GM12874 (cell line): ENCODE data around the gene TBATA.

Experiments used
- TF ChIP-seq, protein P1 (sequence below): IDR thresholded peaks from 2 replicates; pipeline ENCODE4 v1.5.1; 2011; ENCODE audit warnings: low read depth, mild to moderate bottlenecking, control low read depth, low read length, moderate library complexity; ENCODE audit not compliant: insufficient read depth

TBATA gene

GRCh38 chr10:70777063-70777875 is 7.9 kb downstream of the TBATA start:
- TF ChIP-seq, protein P1, sequence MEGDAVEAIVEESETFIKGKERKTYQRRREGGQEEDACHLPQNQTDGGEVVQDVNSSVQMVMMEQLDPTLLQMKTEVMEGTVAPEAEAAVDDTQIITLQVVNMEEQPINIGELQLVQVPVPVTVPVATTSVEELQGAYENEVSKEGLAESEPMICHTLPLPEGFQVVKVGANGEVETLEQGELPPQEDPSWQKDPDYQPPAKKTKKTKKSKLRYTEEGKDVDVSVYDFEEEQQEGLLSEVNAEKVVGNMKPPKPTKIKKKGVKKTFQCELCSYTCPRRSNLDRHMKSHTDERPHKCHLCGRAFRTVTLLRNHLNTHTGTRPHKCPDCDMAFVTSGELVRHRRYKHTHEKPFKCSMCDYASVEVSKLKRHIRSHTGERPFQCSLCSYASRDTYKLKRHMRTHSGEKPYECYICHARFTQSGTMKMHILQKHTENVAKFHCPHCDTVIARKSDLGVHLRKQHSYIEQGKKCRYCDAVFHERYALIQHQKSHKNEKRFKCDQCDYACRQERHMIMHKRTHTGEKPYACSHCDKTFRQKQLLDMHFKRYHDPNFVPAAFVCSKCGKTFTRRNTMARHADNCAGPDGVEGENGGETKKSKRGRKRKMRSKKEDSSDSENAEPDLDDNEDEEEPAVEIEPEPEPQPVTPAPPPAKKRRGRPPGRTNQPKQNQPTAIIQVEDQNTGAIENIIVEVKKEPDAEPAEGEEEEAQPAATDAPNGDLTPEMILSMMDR: no peak

DNA sequence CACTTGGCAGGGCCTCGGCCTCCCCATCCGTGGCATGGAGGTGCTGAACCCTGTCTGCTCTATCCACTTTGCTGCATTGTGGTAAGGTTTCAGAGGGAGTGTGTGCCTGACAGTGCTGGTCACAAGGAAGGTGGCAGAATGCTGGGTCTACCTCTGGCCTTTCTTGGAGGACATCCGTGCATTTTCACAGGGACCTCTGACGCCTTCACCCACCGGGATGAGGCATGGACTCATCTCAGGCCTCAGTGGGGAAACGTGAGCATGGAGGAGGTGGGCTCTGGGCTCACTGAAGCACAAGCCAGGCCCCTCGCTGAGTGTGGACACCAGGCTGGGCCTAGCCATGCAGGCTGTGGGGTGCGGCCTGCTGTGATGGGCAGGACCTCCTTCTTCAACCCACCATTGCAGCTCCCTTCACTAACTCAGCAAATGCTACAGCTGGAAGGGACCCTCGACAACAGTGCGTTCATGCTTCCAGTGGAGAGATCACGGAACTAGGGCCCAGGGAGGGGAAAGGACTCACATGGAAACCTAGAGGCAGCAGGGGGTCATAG is 8.6 kb downstream of the TBATA start:
- TF ChIP-seq, protein P1: no peak

GRCh38 chr10:70775679-70776454 is 9.3 kb downstream of the TBATA start:
- TF ChIP-seq, protein P1: no peak

DNA sequence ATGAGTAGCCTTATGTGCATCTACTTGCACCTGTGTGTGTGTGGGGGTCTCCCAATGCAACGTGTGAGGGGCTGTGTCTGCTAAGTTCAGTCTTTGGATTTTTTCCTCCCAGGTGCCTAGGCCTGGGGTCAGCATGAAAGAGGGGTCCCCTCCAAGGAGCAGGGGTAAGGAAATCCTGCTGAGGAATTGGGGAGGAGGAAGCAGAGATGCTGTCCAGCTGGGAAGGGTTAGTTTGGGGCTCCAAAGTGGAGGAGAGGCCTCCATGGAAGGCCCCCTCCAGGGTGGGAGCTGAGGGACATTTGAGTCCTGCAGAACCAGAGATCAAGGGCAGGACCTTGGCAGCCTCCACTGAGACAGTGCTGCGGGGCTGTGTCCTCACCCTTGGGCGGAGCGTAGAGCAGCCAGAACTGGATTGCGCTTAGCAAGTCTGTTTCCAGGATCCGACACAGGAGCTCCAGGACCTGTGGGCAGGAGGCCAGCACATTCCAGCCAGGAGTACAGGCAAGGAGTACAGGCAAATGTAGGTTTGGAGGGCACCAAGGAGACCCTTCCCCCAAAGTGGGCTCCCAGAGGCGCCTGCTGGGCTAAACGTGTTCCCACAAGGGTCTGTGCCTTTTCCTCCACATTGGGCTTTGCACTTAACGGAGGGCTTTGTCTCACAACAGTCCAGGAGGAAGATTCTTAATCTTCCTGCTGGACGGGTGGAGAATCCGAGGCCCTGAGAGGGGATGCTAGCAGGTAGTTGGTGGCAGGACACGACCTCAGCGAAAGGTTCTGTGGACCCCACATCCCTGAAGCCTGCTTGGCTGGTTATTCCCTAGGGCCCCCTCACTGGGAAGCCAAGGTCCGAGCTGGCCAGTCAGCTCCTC is 10.1 kb downstream of the TBATA start:
- TF ChIP-seq, protein P1: no peak

GRCh38 chr10:70773965-70774809 is 11.0 kb downstream of the TBATA start:
- TF ChIP-seq, protein P1: no peak

DNA sequence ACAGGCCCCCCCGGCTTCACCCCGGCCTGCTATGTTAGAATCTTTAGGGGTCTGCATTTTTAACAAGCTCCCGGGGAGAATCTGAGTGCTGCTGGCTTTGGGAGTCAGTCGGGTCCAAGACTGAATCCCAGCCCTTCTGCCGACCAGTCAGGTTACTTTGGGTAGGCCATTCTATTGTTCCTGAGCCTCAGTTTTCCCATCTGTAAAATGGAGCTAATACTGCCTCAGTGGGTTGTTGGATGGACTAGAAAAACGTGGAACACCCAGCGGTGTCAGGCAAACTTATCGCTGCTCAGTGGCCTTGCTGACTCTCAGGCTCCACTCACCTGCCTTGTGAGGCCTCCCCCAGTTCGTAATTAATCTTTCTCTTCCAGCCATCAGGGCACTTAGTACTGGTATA is 11.7 kb downstream of the TBATA start:
- TF ChIP-seq, protein P1: no peak
